ENCODE measurements around the gene COL9A2. TPM values are rescaled to one million over a fixed set of nuclear protein-coding genes. Genes with fewer than 3 reads are reported as not detected.

The COL9A2 gene
- total RNA-seq, 6 experiments from 2014 or later: 0.16 to 0.99 (median 0.46) TPM

GRCh38 chr1:40313329-40313957, 3.6 kb downstream of the COL9A2 start:
- Histone ChIP-seq H3K27me3 (peaks cover 0 to 14% of the 10 kb centered on the region in 2 donors), H3K4me3 (no peak overlapping the region), H3K27ac (no peak overlapping the region), H3K9me3 (no peaks in the 10 kb centered on the region), H3K36me3 (no peaks in the 10 kb centered on the region), H3K4me1 (peaks cover 0 to 13% (median 0%) of the 10 kb centered on the region in 4 donors)
- WGBS (ENCODE audit: insufficient coverage, low coverage, low lambda C conversion rate, missing lambda C conversion rate): 90% methylated on average over 5 of the region's 5 CpGs
- no peak for TF ChIP-seq POLR2A (IDR thresholded peaks at IDR 0.05)
- TF ChIP-seq, protein P1, sequence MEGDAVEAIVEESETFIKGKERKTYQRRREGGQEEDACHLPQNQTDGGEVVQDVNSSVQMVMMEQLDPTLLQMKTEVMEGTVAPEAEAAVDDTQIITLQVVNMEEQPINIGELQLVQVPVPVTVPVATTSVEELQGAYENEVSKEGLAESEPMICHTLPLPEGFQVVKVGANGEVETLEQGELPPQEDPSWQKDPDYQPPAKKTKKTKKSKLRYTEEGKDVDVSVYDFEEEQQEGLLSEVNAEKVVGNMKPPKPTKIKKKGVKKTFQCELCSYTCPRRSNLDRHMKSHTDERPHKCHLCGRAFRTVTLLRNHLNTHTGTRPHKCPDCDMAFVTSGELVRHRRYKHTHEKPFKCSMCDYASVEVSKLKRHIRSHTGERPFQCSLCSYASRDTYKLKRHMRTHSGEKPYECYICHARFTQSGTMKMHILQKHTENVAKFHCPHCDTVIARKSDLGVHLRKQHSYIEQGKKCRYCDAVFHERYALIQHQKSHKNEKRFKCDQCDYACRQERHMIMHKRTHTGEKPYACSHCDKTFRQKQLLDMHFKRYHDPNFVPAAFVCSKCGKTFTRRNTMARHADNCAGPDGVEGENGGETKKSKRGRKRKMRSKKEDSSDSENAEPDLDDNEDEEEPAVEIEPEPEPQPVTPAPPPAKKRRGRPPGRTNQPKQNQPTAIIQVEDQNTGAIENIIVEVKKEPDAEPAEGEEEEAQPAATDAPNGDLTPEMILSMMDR (IDR thresholded peaks at IDR 0.05): no peak
- intact Hi-C loops (cut with DNase I): loop anchor here (10.0 kb wide), 1 partner anchor 169 kb away; no protein-coding TSS in a partner anchor
- ATAC-seq (no peak), DNase-seq (no peak)

GRCh38 chr1:40312238-40313205, 4.6 kb downstream of the COL9A2 start:
- no peak overlapping the region for H3K27ac ChIP-seq
- TF ChIP-seq POLR2A (IDR thresholded peaks at IDR 0.05): no peak
- TF ChIP-seq, protein P1 (IDR thresholded peaks at IDR 0.05): no peak
- peaks cover 0 to 13% (median 0%) of the 10 kb centered on the region in 4 donors for H3K4me1 ChIP-seq
- WGBS (ENCODE audit: insufficient coverage, low coverage, low lambda C conversion rate, missing lambda C conversion rate): 34% methylated on average over 8 of the region's 10 CpGs
- no peaks in the 10 kb centered on the region for H3K36me3 ChIP-seq
- peak in 2 of 4 donors; percentile 17 to 42 for ATAC-seq
- no peak overlapping the region for H3K4me3 ChIP-seq
- intact Hi-C loops (cut with DNase I): loop anchor here (10.0 kb wide), 1 partner anchor 168 kb away; no protein-coding TSS in a partner anchor
- DNase-seq: peak in 1 of 3 donors; percentile 76
- peaks cover 0 to 13% of the 10 kb centered on the region in 2 donors for H3K27me3 ChIP-seq
- H3K9me3 ChIP-seq: no peaks in the 10 kb centered on the region

DNA sequence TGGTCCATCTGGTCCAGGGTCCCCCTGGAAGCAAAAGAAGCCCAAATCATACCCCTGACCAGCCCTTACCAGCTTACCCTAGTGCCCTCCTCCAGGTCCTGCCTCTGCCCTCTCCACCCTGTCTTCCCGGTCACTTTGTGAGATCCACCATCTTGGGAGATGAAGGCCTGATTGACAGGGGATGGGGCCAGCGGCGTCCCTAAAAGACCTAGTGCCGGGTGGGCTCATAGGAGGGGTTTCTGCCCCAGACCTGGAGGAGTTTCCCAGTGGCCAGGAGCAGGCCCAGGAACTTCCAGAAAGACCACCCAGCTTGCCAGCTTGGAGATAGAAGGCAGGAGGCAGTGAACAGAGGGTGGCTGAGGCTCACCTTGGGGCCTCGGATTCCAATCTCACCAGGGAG, 5.4 kb downstream of the COL9A2 start:
- no peak for TF ChIP-seq POLR2A (IDR thresholded peaks at IDR 0.05)
- TF ChIP-seq, protein P1 (IDR thresholded peaks at IDR 0.05): no peak
- H3K27me3 ChIP-seq: peaks cover 0 to 5% of the 10 kb centered on the region in 2 donors
- peaks cover 0 to 11% (median 0%) of the 10 kb centered on the region in 4 donors for H3K4me1 ChIP-seq
- no peak overlapping the region for H3K4me3 ChIP-seq
- H3K27ac ChIP-seq: no peak overlapping the region
- ATAC-seq (no peak), DNase-seq (no peak)
- intact Hi-C loops (cut with DNase I): loop anchor here (10.0 kb wide), 1 partner anchor 167 kb away; no protein-coding TSS in a partner anchor
- no peaks in the 10 kb centered on the region for H3K9me3 ChIP-seq
- no CpG with 5 or more reads among the region's 5 CpGs for WGBS (ENCODE audit: insufficient coverage, low coverage, low lambda C conversion rate, missing lambda C conversion rate)
- no peaks in the 10 kb centered on the region for H3K36me3 ChIP-seq

- no peaks in the 10 kb centered on the region for H3K9me3 ChIP-seq
- intact Hi-C loops (cut with DNase I): loop anchor here (10.0 kb wide), 1 partner anchor 166 kb away; no protein-coding TSS in a partner anchor
- peaks cover 0 to 7% (median 0%) of the 10 kb centered on the region in 4 donors for H3K4me1 ChIP-seq
- H3K36me3 ChIP-seq: no peaks in the 10 kb centered on the region
- no peak overlapping the region for H3K4me3 ChIP-seq
- ATAC-seq (no peak), DNase-seq (no peak)
- WGBS (ENCODE audit: insufficient coverage, low coverage, low lambda C conversion rate, missing lambda C conversion rate): 75% methylated on average over 7 of the region's 22 CpGs
- TF ChIP-seq, protein P1 (IDR thresholded peaks at IDR 0.05): no peak
- no peak for TF ChIP-seq POLR2A (IDR thresholded peaks at IDR 0.05)
- H3K27me3 ChIP-seq: no peaks in the 10 kb centered on the region
- no peak overlapping the region for H3K27ac ChIP-seq
Measured at GRCh38 chr1:40310983-40311642, 6.0 kb downstream of the COL9A2 start.

Data from right lobe of liver (tissue), 6 donors.